Large intestine (tissue), 3 donors: ENCODE measurements around the gene TMEM239. TPM values are rescaled to one million over a fixed set of nuclear protein-coding genes. Genes with fewer than 3 reads are reported as not detected.

Source experiments
- DNase-seq, 2 donors: peaks; one replicate each; pipeline versions ENCODE4 v3.0.0 to v3.0.0-alpha.2; 2013
- H3K27ac ChIP-seq: one replicate; pipeline ENCODE4 v1.5.1; 2013; ENCODE audit warnings: low read length
- H3K27me3 ChIP-seq: 2 replicates; pipeline ENCODE4 v1.6.1; 2013; ENCODE audit warnings: low read length; ENCODE audit not compliant: control insufficient read depth, insufficient read depth
- H3K36me3 ChIP-seq: 2 replicates; pipeline ENCODE4 v1.6.1; 2013; ENCODE audit warnings: low read length; ENCODE audit not compliant: control insufficient read depth, insufficient read depth
- H3K4me1 ChIP-seq: one replicate; pipeline ENCODE4 v1.6.1; 2013; ENCODE audit warnings: low read length; ENCODE audit not compliant: control insufficient read depth, insufficient read depth
- H3K4me3 ChIP-seq: one replicate; pipeline ENCODE4 v1.5.1; 2013; ENCODE audit warnings: low read length
- H3K9me3 ChIP-seq: one replicate; pipeline ENCODE4 v1.6.1; 2013; ENCODE audit warnings: mild to moderate bottlenecking, low read depth, low read length, moderate library complexity; ENCODE audit not compliant: control insufficient read depth
- WGBS: methylation state at CpG from one replicate; pipeline ENCODE4 v1.1.5; 2013; ENCODE audit warnings: low lambda C conversion rate; ENCODE audit not compliant: insufficient coverage; 5-methylcytosine and 5-hydroxymethylcytosine counted together
- polyA plus RNA-seq: library from polyadenylated mRNA; unstranded; fragments of 120-200 nt; gene quantifications from one replicate; pipeline ENCODE4 v1.2.1, GENCODE V29; 2013

TMEM239 gene
- polyA plus RNA-seq, 1 donor = 0.01 TPM

GRCh38 chr20:2849529-2849928 lies 33.4 kb downstream of the TMEM239 start:
- H3K36me3 ChIP-seq = no peaks in the 10 kb centered on the region
- no peaks in the 10 kb centered on the region for H3K4me1 ChIP-seq
- no peak overlapping the region for H3K4me3 ChIP-seq
- H3K9me3 ChIP-seq = no peaks in the 10 kb centered on the region
- DNase-seq = no peak
- no peak overlapping the region for H3K27ac ChIP-seq
- whole genome bisulfite sequencing = no CpG with 5 or more reads among the region's 4 CpGs
- H3K27me3 ChIP-seq = no peaks in the 10 kb centered on the region

DNA sequence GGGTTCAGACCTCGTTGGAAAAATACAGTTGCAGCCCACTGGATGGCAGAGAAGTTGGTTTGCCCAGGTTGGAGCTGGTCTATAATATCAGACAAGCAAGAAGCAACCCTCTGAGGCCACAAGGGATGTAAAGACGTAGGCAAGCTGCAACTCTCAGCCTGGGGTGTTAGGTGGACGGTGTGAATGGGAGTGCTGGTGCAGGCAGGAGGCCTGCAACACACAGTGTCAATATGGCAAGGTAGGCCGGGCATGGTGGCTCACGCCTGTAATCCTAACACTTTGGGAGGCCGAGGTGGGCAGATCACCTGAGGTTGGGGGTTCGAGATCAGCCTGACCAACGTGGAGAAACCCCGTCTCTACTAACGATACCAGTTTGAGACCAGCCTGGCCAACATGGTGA lies 34.9 kb downstream of the TMEM239 start:
- Histone ChIP-seq H3K4me3 (no peak overlapping the region), H3K27ac (no peak overlapping the region), H3K4me1 (no peaks in the 10 kb centered on the region), H3K9me3 (no peaks in the 10 kb centered on the region), H3K36me3 (no peaks in the 10 kb centered on the region), H3K27me3 (no peaks in the 10 kb centered on the region)
- no peak for DNase-seq
- WGBS = no CpG with 5 or more reads among the region's 10 CpGs

- no peaks in the 10 kb centered on the region for H3K9me3 ChIP-seq
- H3K27ac ChIP-seq = no peak overlapping the region
- no peak for DNase-seq
- H3K4me3 ChIP-seq = no peak overlapping the region
- no peaks in the 10 kb centered on the region for H3K4me1 ChIP-seq
- no CpG with 5 or more reads among the region's 2 CpGs for WGBS
- H3K36me3 ChIP-seq = peaks cover 28% of the 10 kb centered on the region
- H3K27me3 ChIP-seq = no peaks in the 10 kb centered on the region
These were observed 42.4 kb downstream of the TMEM239 start for GRCh38 chr20:2858591-2858990.

- DNase-seq = no peak
- WGBS = no CpG with 5 or more reads among the region's 4 CpGs
- no peaks in the 10 kb centered on the region for H3K9me3 ChIP-seq
- no peak overlapping the region for H3K27ac ChIP-seq
- no peaks in the 10 kb centered on the region for H3K4me1 ChIP-seq
- no peaks in the 10 kb centered on the region for H3K27me3 ChIP-seq
- H3K36me3 ChIP-seq = peaks cover 36% of the 10 kb centered on the region
- no peak overlapping the region for H3K4me3 ChIP-seq
These were observed 43.4 kb downstream of the TMEM239 start for GRCh38 chr20:2859330-2860121.

DNA sequence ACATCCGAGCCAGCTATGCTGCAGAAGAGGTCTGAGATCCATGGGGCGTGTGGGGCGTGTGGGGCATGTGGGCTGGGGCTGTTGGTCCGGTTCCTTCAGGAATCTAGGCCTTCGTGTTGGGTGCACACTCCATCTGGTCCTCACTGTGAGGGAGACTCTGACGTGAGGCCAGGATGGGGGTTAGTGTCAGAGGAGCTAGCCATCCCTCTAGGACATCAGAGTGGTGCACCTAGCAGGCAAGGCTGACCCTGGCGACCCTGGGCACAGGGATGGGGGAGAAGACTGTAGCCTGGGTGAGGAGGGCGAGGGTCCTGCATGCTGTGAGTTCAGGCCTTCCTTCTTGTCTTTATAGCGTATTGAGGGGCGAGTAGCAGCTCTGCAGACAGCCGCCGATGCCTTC lies 48.5 kb downstream of the TMEM239 start:
- Histone ChIP-seq H3K4me3 (no peak overlapping the region), H3K27ac (no peak overlapping the region), H3K4me1 (no peaks in the 10 kb centered on the region), H3K9me3 (no peaks in the 10 kb centered on the region), H3K36me3 (peaks cover 57% of the 10 kb centered on the region), H3K27me3 (no peaks in the 10 kb centered on the region)
- no peak for DNase-seq
- WGBS = no CpG with 5 or more reads among the region's 12 CpGs

GRCh38 chr20:2865101-2865500 lies 48.9 kb downstream of the TMEM239 start:
- no CpG with 5 or more reads among the region's 10 CpGs for WGBS
- no peaks in the 10 kb centered on the region for H3K4me1 ChIP-seq
- H3K36me3 ChIP-seq = peaks cover 57% of the 10 kb centered on the region
- H3K27me3 ChIP-seq = no peaks in the 10 kb centered on the region
- no peaks in the 10 kb centered on the region for H3K9me3 ChIP-seq
- DNase-seq = no peak
- no peak overlapping the region for H3K27ac ChIP-seq
- H3K4me3 ChIP-seq = no peak overlapping the region

DNA sequence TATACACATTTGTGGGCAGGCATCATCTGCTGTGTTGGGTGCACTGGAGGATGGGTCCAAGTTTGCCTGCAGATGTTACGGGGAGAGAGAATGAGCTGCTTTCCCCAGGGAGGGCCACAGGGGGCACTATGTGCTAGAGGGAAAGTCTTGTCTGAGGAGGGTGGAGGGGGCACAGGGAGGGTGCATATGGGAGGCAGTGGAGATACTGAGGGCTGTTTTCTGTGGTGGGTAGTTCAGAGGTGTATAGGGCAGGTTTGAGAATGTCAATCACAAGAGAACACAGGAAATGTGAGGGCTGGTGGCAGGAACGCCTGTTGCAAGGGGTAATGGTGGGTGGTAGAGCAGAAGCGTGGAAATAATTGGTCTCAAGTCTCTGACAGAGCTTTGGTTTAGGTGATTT lies 49.5 kb downstream of the TMEM239 start:
- Histone ChIP-seq H3K9me3 (no peaks in the 10 kb centered on the region), H3K4me1 (no peaks in the 10 kb centered on the region), H3K4me3 (no peak overlapping the region), H3K36me3 (peaks cover 53% of the 10 kb centered on the region), H3K27me3 (peaks cover 3% of the 10 kb centered on the region), H3K27ac (no peak overlapping the region)
- WGBS = no CpG with 5 or more reads among the region's 3 CpGs
- no peak for DNase-seq

DNA sequence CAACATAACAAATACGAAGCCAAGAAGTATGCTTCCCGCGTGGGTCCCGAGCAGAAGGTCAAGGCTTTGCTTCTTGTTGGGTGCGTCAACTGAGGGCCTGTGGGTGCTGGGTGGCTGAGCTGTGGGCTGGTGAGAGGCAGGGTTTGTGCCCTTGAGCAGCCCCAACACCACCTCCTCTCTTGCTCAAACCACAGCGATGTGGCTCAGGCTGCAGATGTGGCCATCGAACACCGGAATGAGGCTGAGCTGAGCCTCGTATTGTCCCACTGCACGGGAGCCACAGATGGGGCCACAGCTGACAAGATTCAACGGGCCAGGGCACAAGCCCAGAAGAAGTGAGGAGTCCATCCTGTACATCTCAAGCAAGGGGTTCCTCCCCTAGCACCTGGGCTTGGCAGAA lies 50.1 kb downstream of the TMEM239 start:
- Histone ChIP-seq H3K9me3 (no peaks in the 10 kb centered on the region), H3K27me3 (peaks cover 9% of the 10 kb centered on the region), H3K36me3 (peaks cover 47% of the 10 kb centered on the region), H3K4me3 (no peak overlapping the region), H3K4me1 (no peaks in the 10 kb centered on the region), H3K27ac (no peak overlapping the region)
- DNase-seq = no peak
- WGBS = no CpG with 5 or more reads among the region's 11 CpGs

DNA sequence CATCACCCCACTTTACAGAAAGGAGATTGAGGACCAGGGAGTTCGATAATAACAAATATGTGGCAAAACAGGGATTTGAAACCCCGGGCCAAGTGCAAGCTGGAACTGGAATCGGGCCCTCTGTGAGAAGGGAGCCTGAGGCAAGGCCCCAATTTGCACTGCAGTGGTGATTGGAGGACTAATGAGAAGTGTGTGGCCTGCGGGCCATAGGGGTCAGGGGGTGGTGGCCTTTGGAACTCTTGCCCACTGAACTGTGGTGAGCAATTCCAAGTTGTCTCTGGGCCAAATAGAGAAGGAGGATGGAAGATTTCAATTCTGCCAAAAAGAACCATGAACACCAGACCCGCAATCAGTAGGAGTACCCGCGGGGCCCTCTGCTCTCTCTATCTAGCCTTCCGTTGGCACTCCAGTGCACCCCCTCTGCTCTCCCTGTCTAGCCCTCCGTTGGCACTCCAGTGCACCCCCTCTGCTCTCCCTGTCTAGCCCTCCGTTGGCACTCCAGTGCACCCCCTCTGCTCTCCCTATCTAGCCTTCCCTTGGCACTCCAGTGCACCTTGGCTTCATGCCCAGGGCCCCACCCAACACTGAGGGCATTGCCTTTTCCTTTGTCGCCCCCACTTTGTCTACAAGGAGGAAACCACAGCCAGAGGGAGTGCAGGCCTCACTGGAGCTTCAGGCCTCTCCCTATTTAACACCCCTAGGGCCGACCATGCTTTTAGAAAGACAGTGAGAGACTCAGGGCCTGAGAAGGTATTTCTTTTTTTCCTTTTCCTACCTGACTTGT lies 51.1 kb downstream of the TMEM239 start:
- no peak overlapping the region for H3K4me3 ChIP-seq
- H3K27me3 ChIP-seq = peaks cover 19% of the 10 kb centered on the region
- no CpG with 5 or more reads among the region's 12 CpGs for WGBS
- no peak overlapping the region for H3K27ac ChIP-seq
- peaks cover 37% of the 10 kb centered on the region for H3K36me3 ChIP-seq
- no peak for DNase-seq
- H3K4me1 ChIP-seq = peaks cover under 1% of the 10 kb centered on the region
- no peaks in the 10 kb centered on the region for H3K9me3 ChIP-seq
